OCI-LY3 (cell line): Measurements from ENCODE around the gene WBP2.
A peak's percentile ranks its signal among the peaks of the same experiment; 100 is the strongest.

Experiments
- H2AFZ ChIP-seq: fragments of 200-600, 300-600 bp; shearing (Covaris generic); 2 replicates; pipeline ENCODE4 v1.6.0; 2014; ENCODE audit warnings: antibody characterized with exemption, low read depth, low read length
- H3K27ac ChIP-seq: fragments of 200-600, 300-600 bp; sonication (generic); 2 replicates; pipeline ENCODE4 v1.5.1; 2014; ENCODE audit warnings: mild to moderate bottlenecking, low read length, moderate library complexity, mixed read lengths
- H3K27me3 ChIP-seq: fragments of 200-600, 300-600 bp; sonication (generic); 2 replicates; pipeline ENCODE4 v1.6.1; 2014; ENCODE audit warnings: low read depth, low read length, mixed read lengths
- H3K36me3 ChIP-seq: fragments of 200-600, 300-600 bp; sonication (generic); replicated peaks from 2 replicates; pipeline ENCODE3; 2014; ENCODE audit warnings: low read depth, low read length, mixed read lengths
- H3K4me1 ChIP-seq: fragments of 300-600, 200-600 bp; sonication (generic); 2 replicates; pipeline ENCODE4 v1.6.1; 2014; ENCODE audit warnings: low read length, mixed read lengths
- H3K4me2 ChIP-seq: fragments of 200-600, 300-600 bp; sonication (generic); 2 replicates; pipeline ENCODE4 v1.6.1; 2014; ENCODE audit warnings: low read length, mixed read lengths
- H3K4me3 ChIP-seq: fragments of 300-600, 200-600 bp; sonication (generic); 2 replicates; pipeline ENCODE4 v1.5.1; 2014; ENCODE audit warnings: antibody characterized with exemption, mild to moderate bottlenecking, low read length, moderate library complexity
- H3K79me2 ChIP-seq: fragments of 300-600, 200-600 bp; shearing (Covaris generic); 2 replicates; pipeline ENCODE4 v1.6.1; 2014; ENCODE audit warnings: mild to moderate bottlenecking, low read length, mixed read lengths
- H3K9ac ChIP-seq: fragments of 300-600, 200-600 bp; shearing (Covaris generic); 2 replicates; pipeline ENCODE4 v1.6.0; 2014; ENCODE audit warnings: mild to moderate bottlenecking, low read length, moderate library complexity
- H3K9me3 ChIP-seq: fragments of 200-600, 300-600 bp; shearing (Covaris generic); 2 replicates; pipeline ENCODE4 v1.6.1; 2014; ENCODE audit warnings: low read length, mixed read lengths; ENCODE audit not compliant: insufficient read depth
- H4K20me1 ChIP-seq: fragments of 200-600, 300-600 bp; sonication (generic); 2 replicates; pipeline ENCODE4 v1.6.1; 2016; ENCODE audit warnings: low read length, mixed read lengths; ENCODE audit not compliant: insufficient read depth
- EZH2phosphoT487 ChIP-seq: fragments of 200-600 bp; shearing (Covaris generic); IDR thresholded peaks from 2 replicates; pipeline ENCODE4 v1.6.1; 2018; ENCODE audit warnings: antibody characterized with exemption, mixed run types, low read depth
- TF ChIP-seq, protein P1 (sequence below): fragments of 200-600, 300-600 bp; sonication (generic); IDR thresholded peaks from 2 replicates; pipeline ENCODE4 v1.5.1; 2014; ENCODE audit warnings: antibody characterized with exemption, low read length, low read depth

WBP2 gene

DNA sequence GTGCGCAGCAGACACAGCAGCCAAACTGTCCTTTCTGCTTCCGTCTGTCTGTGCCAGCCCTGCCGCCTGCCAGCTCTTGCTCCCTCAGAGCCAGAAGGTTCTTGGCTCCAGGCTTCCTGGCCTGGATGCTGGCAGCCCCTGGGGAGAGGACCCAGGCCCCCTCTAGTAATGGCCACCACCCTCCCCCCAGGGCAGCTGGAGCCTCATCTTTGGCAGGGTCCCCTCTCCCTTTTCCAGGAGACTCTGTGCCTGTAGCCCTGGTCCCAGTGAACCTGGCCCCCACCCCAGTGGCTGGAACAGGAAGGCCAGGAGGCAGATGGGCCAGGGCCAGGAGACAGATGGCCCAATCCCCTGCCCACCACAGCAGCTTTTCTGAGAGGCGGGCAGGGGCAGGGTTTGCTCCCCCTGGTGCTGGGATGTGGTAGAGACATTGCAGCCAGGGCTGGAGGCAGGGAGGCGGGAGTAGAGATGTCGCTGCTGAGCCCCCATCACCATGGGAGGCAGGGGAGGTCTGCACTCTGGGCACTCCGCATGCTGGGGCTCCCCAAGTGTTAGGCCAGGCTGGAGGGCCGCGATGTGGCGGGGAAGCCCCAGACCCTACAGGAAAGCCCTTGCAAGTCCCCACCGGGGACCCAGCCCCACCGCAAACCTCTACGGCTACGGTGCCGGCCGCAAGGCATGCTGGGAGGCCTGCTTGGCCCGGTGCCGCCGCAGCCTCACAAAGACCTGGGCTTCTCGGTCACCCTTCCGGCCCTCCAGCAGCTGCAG, 27.6 kb downstream of the WBP2 start:
- Histone ChIP-seq H3K27ac (0 out of 2 replicates have a peak overlapping the region, but pooled peaks have one; percentile 4), H3K4me2 (peak overlapping the region; percentile 56), H3K27me3 (no peaks in the 10 kb centered on the region), H3K9me3 (no peaks in the 10 kb centered on the region), H2AFZ (no peak overlapping the region), H3K4me3 (peak overlapping the region; percentile 57), H3K79me2 (no peaks in the 10 kb centered on the region), H3K4me1 (peaks cover 10% of the 10 kb centered on the region; the same call in 1 of the 2 replicates), H4K20me1 (no peaks in the 10 kb centered on the region), H3K36me3 (peaks cover 16% of the 10 kb centered on the region), H3K9ac (peak overlapping the region; percentile 10; the same call in 1 of the 2 replicates)
- TF ChIP-seq, protein P1, sequence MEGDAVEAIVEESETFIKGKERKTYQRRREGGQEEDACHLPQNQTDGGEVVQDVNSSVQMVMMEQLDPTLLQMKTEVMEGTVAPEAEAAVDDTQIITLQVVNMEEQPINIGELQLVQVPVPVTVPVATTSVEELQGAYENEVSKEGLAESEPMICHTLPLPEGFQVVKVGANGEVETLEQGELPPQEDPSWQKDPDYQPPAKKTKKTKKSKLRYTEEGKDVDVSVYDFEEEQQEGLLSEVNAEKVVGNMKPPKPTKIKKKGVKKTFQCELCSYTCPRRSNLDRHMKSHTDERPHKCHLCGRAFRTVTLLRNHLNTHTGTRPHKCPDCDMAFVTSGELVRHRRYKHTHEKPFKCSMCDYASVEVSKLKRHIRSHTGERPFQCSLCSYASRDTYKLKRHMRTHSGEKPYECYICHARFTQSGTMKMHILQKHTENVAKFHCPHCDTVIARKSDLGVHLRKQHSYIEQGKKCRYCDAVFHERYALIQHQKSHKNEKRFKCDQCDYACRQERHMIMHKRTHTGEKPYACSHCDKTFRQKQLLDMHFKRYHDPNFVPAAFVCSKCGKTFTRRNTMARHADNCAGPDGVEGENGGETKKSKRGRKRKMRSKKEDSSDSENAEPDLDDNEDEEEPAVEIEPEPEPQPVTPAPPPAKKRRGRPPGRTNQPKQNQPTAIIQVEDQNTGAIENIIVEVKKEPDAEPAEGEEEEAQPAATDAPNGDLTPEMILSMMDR, result peak; percentile 59
- no peak for TF ChIP-seq EZH2phosphoT487

DNA sequence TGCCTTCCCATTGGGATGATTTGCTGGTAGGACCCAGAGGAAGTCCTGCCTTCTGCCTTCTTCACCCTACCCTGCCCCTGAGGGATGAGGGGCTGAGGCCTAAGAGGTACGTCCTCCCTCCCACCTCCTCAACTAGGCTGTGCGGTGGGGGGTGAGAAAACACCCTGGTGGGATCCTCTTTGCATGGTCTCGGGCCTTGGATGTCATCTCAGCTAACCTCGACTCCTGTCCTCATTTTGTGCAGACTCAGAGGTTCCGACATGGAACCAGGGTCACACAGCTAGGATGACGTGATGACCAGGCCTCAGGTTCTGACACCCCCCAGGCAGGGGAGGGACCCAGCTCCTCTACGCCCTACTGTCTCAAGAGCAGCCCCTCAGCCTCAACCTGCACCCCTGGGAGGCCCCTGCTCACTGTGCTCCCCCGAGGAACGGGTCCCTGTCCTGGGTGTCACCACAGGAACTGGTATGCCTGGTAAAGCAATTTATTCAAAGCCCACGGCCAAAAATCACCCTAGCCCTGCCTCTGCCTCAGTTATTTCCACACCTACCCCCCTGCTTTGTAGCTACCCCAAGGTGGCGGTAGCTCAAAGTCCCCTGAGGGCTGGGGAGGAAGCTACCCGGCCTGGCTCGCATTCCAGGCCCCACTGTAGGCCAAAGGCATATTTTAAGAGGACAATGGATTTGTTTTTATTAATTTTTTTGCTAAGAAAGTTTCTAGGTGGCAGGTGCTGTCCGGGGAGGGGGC, 28.4 kb downstream of the WBP2 start:
- Histone ChIP-seq H3K4me2 (no peak overlapping the region), H3K4me3 (no peak overlapping the region), H3K9ac (no peak overlapping the region), H3K79me2 (no peaks in the 10 kb centered on the region), H4K20me1 (no peaks in the 10 kb centered on the region), H3K36me3 (peaks cover 21% of the 10 kb centered on the region), H3K27ac (no peak overlapping the region), H3K9me3 (no peaks in the 10 kb centered on the region), H3K27me3 (no peaks in the 10 kb centered on the region), H2AFZ (no peak overlapping the region), H3K4me1 (peaks cover 10% of the 10 kb centered on the region; the same call in 1 of the 2 replicates)
- no peak for TF ChIP-seq EZH2phosphoT487
- TF ChIP-seq, protein P1, result no peak

DNA sequence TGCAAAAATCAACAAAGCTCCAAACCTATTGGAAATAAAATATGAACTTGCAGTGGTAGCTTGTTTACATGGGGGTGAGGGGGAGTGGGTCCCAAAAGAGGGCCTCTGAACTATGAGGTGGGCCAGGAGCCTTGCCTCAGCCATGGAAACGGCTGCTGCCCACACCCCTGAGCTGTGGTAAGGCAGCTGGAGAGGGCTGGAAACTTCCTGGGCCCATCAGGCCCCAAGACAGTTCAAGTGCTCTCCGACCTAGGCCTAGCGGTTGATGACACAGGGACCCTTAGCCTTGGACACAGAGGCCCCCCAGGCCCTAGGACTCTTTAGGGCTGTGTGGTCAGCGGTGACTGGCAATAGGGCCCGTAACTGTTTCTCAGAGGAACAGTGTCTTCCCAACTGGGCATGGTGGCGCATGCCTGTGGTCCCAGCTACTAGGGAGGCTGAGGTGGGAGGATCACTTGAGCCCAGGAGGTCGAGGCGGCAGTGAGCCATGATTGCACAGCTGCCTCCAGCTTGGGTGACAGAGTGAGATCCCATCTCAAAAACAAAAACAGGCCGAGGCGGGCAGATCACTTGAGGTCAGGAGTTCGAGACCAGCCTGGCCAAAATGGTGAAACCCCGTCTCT, 29.3 kb downstream of the WBP2 start:
- Histone ChIP-seq H3K79me2 (no peaks in the 10 kb centered on the region), H3K9ac (no peak overlapping the region), H2AFZ (no peak overlapping the region), H4K20me1 (no peaks in the 10 kb centered on the region), H3K27ac (no peak overlapping the region), H3K27me3 (no peaks in the 10 kb centered on the region), H3K4me3 (no peak overlapping the region), H3K9me3 (no peaks in the 10 kb centered on the region), H3K36me3 (peaks cover 26% of the 10 kb centered on the region), H3K4me1 (peaks cover 10% of the 10 kb centered on the region; the same call in 1 of the 2 replicates), H3K4me2 (no peak overlapping the region)
- TF ChIP-seq, protein P1, result no peak
- no peak for TF ChIP-seq EZH2phosphoT487

DNA sequence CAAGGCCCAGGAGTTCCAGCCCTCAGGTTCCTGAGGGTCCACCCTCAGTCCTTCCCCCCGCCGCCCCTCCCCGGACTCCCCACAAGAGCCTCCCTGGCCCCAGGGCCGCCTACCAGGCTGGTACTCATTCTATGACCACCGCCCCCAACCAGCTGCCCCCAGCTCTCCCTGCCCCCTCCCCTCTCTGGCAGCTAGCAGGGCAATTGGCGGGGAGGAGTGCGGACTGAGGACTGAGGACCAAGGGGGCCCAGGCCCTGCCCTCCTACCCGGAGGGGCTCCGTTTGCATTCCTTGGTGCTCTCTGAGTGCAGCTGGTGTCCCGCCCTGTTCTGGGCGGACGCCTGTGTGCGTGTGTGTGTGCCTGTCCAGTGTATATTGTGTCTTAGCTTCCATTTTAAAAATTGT, 30.0 kb downstream of the WBP2 start:
- H2AFZ ChIP-seq, result no peak overlapping the region
- H3K79me2 ChIP-seq, result no peaks in the 10 kb centered on the region
- no peak overlapping the region for H3K4me2 ChIP-seq
- H3K4me1 ChIP-seq, result peaks cover 10% of the 10 kb centered on the region; the same call in 1 of the 2 replicates
- TF ChIP-seq, protein P1, result no peak
- TF ChIP-seq EZH2phosphoT487, result no peak
- H3K4me3 ChIP-seq, result no peak overlapping the region
- H4K20me1 ChIP-seq, result no peaks in the 10 kb centered on the region
- peaks cover 25% of the 10 kb centered on the region for H3K36me3 ChIP-seq
- H3K27me3 ChIP-seq, result no peaks in the 10 kb centered on the region
- no peak overlapping the region for H3K27ac ChIP-seq
- H3K9ac ChIP-seq, result no peak overlapping the region
- no peaks in the 10 kb centered on the region for H3K9me3 ChIP-seq
